Hematopoietic multipotent progenitor cell treated with erythropoietin and hydrocortisone succinate and interleukin-3 and kit ligand, for 17 days (in vitro differentiated cells): ENCODE results near the gene SELENOK.

Experiments used
- DNase-seq: peaks from one replicate; pipeline ENCODE4 v3.0.0-alpha.2; 2015; ENCODE audit warnings: low spot score

SELENOK gene

DNA sequence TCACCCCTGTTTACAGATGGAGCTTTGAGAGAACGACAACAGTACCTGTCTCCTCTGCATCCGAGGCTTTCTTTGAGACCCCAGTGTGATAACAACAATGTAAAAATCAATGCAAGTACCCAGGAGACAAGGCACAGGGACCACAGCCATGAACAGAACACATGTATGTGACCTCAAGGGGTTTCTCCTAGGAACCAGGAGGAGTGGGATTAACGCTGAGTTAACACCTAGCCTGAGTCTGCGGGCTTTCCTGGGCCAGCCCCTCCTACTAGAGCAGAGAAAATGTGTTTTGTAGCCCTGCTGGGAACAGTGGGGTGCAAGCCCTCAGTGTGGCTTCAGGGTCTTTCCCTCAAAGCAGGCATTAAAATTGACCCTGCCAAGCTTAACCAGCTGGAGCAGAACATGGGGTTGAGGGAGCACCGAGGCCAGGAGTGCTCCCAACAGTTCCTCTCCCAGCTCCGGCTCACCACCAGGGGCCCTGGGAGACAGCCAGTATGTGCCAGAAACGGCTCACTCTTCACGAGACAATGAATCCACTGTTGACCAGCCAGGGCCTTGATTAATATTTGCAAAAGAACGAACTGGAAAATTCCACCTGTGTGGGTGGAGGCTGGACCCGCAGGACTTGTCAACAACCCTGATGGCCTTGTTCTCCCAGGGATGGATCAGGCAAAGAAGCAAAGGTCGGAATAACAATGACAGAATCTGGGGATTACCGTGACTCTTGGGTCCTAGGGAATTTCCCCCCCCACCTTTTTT, 49.0 kb downstream of the SELENOK start:
- DNase-seq: no peak

DNA sequence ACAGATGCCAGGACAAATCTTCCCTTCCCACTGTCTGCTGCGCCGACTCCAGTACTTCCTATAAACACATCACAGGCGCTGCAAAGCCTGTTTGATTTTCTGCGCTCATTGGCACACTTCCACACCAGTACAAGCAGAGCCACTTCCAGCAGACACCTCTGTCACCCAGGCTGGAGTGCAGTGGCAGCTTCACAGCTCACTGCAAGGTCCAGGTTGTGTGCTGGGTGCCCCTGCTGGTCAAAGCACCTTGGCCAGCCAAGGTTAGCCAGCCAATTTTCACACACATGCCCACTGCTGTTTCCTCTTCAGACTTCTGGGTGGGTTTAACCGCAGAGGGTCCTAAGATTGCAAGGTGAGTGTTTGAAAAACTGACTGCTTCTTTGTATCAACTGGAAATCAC, 50.4 kb downstream of the SELENOK start:
- no peak for DNase-seq

DNA sequence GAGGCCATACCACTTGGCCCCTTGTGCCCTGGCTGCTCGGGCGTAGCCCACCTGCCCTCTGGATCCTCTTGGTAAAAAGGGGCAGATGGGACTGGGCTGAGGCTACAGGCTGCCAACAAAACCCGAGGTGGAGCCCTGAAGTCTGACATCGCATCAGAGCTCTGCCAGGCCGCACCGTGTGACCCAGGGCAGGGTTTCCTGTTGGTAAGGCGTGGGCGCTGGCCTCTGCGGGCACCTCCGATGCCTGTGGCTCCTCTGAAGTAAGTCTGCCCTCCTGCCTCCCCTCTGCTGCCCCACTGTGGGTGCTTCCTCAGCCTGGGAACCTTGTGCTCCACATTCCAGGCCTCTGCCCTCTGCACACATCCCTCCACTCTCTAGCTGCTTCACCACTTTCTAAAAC, 54.3 kb downstream of the SELENOK start:
- DNase-seq: no peak

DNA sequence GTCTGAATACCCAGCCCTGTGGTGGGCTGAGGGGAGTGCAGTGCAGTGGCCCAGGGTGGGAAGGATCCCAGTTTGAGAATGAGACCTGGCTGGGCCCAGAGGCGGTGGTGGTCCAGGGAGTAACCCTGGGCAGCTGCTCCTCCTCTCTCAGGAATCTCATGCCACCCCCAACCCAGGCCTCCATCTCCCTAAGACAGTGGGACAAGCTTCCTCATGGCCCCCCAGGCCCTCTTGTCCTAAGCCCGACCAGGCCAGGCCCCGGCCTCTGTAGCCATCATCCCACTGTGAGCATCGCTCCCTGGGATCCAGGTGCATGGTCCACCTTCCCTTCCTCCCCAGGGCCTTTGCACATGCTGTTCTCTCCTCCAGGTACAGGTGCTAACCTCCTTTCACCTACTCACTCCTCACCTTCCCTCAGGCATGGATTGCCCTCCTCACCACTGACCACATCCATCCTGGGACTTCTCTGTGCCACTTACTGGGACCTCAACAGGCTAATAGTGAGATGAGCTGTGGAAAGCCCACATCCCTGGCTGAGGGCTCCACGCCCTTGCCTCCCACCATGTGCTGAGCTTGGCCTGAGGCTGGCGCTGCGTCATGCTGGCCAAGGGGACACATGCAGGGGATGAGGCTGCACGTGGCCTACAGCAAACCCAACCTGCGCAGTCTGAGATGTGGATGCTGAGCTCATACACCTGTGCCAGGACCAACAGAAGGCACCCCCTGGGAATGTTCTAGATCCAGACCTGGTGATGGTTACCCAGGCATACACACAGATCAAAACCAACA, 55.4 kb downstream of the SELENOK start:
- no peak for DNase-seq

DNA sequence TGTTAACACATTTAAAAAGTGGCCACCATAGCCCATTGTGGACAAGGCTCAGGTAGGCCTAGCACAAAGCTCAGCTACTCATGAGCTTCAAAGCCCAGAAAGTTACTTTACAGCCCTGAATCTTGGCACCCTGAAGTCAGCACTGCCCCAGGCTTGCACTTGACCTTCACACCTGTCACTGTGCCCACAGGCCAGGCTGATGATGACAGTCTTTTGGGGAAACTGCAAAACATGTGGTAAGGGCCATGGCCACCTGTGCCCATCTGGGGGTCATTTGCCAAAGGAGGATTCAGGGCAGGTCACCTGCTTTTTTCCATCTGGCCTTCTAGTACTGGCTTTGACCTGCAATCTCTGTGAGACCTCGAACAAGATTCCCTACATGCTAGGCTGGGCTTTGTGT, 56.4 kb downstream of the SELENOK start:
- no peak for DNase-seq

DNA sequence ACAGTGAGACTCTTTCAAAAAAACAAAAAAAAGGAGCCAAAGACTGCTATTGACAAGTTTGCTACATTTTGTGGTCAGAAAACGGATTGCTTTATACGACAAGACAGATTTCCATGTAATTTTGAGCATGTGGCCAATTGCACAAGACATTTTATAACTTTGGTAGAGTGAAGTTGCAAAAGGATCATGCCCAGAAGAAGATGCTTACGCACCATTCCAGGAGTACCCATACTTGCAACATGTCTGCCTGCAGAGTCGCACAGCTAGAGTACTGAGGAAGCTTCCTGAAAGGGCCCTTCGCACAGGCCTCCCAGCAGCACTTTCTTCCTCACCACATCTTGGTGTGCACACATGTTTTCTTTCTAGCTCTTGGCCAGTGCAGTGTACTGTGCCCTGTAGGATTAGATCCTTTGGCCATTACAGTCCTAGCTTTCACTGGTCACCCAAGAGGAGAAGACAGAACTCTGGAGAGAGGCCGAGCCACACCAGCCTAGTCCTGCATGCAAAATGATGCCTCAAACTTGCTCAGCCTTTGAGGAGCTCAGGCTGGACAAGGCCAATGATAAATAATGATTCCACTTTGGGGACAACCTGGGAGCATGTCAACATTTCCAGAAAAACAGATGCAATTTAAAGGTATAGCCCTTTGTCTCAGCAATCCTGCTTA, 57.1 kb downstream of the SELENOK start:
- no peak for DNase-seq
